HL-60 (cell line): Measurements from ENCODE around the gene GPR171.

Experiments used
- GABPA ChIP-seq: IDR thresholded peaks from 2 replicates; pipeline ENCODE4 v1.6.1; 2012; ENCODE audit warnings: low read depth
- TF ChIP-seq, protein P1 (sequence below): IDR thresholded peaks from one replicate; pipeline ENCODE4 v1.5.1; 2011; ENCODE audit warnings: low read length, control low read depth, inconsistent platforms; ENCODE audit not compliant: insufficient read depth

DNA sequence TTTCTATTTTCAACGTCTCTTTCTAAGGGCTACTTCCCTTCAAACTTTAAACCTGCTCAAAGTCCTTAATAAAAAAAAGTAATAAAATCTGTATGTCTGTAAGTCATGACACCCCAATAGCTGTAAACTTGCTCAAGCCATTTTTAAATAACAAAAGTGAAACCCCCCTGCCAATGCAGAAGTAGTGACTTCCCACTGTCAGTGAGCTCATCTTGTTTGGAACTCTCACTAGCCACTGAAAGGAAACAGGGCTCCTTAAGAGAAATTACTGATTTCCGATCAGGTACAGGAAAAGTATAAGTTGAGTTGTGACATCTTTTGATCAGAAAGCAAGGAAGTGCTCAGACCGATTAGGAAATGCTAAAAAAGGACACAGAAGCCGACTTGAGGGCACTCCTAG lies 27.6 kb upstream of the GPR171 start:
- TF ChIP-seq, protein P1, sequence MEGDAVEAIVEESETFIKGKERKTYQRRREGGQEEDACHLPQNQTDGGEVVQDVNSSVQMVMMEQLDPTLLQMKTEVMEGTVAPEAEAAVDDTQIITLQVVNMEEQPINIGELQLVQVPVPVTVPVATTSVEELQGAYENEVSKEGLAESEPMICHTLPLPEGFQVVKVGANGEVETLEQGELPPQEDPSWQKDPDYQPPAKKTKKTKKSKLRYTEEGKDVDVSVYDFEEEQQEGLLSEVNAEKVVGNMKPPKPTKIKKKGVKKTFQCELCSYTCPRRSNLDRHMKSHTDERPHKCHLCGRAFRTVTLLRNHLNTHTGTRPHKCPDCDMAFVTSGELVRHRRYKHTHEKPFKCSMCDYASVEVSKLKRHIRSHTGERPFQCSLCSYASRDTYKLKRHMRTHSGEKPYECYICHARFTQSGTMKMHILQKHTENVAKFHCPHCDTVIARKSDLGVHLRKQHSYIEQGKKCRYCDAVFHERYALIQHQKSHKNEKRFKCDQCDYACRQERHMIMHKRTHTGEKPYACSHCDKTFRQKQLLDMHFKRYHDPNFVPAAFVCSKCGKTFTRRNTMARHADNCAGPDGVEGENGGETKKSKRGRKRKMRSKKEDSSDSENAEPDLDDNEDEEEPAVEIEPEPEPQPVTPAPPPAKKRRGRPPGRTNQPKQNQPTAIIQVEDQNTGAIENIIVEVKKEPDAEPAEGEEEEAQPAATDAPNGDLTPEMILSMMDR = no peak
- TF ChIP-seq GABPA = no peak
